HEK293 (cell line): ENCODE measurements around the gene RIPOR3.

Source experiments
- ZNF24 ChIP-seq: fragments of 450-650 bp; formaldehyde crosslinking; IDR thresholded peaks from 2 replicates; pipeline ENCODE4 v1.5.1; 2016; ENCODE audit warnings: missing biosample characterization, missing genetic modification characterization
- ZNF529 ChIP-seq: fragments of 450-650 bp; formaldehyde crosslinking; IDR thresholded peaks from 2 replicates; pipeline ENCODE4 v1.5.1; 2017; ENCODE audit warnings: missing genetic modification characterization, missing biosample characterization; ENCODE audit not compliant: insufficient replicate concordance
- TF ChIP-seq, protein P1 (sequence below): fragments of 450-650 bp; formaldehyde crosslinking; IDR thresholded peaks from 2 replicates; pipeline ENCODE4 v1.5.1; 2016; ENCODE audit warnings: missing biosample characterization, missing genetic modification characterization
- TF ChIP-seq, protein P2 (sequence below): fragments of 450-650 bp; IDR thresholded peaks from 2 replicates; pipeline ENCODE4 v1.5.1; 2018; ENCODE audit warnings: missing biosample characterization, missing genetic modification characterization
- TF ChIP-seq, protein P3 (sequence below): IDR thresholded peaks from 2 replicates; pipeline ENCODE4 v1.6.1; 2011; ENCODE audit warnings: mild to moderate bottlenecking, low read depth, low read length, borderline replicate concordance
- TF ChIP-seq, protein P4 (sequence below): fragments of 450-650 bp; formaldehyde crosslinking; IDR thresholded peaks from 2 replicates; pipeline ENCODE4 v1.5.1; 2016; ENCODE audit warnings: missing biosample characterization, missing genetic modification characterization

DNA sequence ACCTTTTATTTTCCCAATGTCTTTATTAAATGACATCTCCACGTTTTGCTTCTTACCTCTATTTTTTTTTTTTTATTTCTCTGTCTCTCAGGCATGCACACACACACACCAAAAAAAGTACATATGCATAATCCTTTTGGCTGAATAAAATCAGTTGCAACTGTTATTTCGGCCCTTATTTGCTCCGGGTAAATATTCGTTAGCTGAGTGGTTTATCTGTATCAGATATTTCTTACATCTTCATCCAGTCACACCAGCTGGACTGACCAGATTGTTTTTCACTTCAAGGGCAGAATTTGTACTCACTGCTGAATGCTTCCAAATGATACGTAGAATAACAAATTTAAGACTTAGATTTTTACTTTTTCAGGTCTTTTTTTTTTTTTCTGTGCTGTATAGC, 135.7 kb downstream of the RIPOR3 start:
- TF ChIP-seq ZNF24 (tag by site-specific recombination) (no peak), ZNF529 (tag by site-specific recombination) (no peak)
- TF ChIP-seq, protein P1, sequence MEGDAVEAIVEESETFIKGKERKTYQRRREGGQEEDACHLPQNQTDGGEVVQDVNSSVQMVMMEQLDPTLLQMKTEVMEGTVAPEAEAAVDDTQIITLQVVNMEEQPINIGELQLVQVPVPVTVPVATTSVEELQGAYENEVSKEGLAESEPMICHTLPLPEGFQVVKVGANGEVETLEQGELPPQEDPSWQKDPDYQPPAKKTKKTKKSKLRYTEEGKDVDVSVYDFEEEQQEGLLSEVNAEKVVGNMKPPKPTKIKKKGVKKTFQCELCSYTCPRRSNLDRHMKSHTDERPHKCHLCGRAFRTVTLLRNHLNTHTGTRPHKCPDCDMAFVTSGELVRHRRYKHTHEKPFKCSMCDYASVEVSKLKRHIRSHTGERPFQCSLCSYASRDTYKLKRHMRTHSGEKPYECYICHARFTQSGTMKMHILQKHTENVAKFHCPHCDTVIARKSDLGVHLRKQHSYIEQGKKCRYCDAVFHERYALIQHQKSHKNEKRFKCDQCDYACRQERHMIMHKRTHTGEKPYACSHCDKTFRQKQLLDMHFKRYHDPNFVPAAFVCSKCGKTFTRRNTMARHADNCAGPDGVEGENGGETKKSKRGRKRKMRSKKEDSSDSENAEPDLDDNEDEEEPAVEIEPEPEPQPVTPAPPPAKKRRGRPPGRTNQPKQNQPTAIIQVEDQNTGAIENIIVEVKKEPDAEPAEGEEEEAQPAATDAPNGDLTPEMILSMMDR (tag by site-specific recombination), result no peak
- TF ChIP-seq, protein P2, sequence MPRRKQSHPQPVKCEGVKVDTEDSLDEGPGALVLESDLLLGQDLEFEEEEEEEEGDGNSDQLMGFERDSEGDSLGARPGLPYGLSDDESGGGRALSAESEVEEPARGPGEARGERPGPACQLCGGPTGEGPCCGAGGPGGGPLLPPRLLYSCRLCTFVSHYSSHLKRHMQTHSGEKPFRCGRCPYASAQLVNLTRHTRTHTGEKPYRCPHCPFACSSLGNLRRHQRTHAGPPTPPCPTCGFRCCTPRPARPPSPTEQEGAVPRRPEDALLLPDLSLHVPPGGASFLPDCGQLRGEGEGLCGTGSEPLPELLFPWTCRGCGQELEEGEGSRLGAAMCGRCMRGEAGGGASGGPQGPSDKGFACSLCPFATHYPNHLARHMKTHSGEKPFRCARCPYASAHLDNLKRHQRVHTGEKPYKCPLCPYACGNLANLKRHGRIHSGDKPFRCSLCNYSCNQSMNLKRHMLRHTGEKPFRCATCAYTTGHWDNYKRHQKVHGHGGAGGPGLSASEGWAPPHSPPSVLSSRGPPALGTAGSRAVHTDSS (tag by site-specific recombination), result no peak
- TF ChIP-seq, protein P3, sequence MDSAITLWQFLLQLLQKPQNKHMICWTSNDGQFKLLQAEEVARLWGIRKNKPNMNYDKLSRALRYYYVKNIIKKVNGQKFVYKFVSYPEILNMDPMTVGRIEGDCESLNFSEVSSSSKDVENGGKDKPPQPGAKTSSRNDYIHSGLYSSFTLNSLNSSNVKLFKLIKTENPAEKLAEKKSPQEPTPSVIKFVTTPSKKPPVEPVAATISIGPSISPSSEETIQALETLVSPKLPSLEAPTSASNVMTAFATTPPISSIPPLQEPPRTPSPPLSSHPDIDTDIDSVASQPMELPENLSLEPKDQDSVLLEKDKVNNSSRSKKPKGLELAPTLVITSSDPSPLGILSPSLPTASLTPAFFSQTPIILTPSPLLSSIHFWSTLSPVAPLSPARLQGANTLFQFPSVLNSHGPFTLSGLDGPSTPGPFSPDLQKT, result no peak
- TF ChIP-seq, protein P4, sequence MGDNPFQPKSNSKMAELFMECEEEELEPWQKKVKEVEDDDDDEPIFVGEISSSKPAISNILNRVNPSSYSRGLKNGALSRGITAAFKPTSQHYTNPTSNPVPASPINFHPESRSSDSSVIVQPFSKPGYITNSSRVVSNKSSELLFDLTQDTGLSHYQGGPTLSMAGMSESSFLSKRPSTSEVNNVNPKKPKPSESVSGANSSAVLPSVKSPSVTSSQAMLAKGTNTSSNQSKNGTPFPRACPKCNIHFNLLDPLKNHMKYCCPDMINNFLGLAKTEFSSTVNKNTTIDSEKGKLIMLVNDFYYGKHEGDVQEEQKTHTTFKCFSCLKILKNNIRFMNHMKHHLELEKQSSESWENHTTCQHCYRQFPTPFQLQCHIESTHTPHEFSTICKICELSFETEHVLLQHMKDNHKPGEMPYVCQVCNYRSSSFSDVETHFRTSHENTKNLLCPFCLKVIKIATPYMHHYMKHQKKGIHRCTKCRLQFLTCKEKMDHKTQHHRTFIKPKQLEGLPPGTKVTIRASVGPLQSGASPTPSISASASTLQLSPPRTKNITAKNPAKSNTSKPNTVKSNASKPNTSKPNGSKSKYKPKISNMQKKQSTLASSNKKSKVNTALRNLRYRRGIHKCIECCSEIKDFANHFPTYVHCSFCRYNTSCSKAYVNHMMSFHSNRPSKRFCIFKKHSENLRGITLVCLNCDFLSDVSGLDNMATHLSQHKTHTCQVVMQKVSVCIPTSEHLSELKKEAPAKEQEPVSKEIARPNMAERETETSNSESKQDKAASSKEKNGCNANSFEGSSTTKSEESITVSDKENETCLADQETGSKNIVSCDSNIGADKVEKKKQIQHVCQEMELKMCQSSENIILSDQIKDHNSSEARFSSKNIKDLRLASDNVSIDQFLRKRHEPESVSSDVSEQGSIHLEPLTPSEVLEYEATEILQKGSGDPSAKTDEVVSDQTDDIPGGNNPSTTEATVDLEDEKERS (tag by site-specific recombination), result no peak
